Stimulated activated CD4-positive, alpha-beta T cell treated with anti-CD3 and anti-CD28 coated beads, Interleukin-12 subunit alpha, Interleukin-12 subunit beta, amount 100 ng/mL, for 48 hours (primary cell): Measurements from ENCODE around the gene KLF16.

Experiments
- DNase-seq, 3 donors: peaks; one replicate each; pipeline ENCODE4 v3.0.0-alpha.2; 2020; ENCODE audit warnings: low read depth in 2 of 3, low spot score in 1 of 3

KLF16 gene

GRCh38 chr19:1855828-1856255 lies 7.5 kb downstream of the KLF16 start:
- DNase-seq, result no peak

GRCh38 chr19:1855040-1855827 lies 8.1 kb downstream of the KLF16 start:
- peak; percentile 80 to 84 (median 81) for DNase-seq

GRCh38 chr19:1854542-1855039 lies 8.8 kb downstream of the KLF16 start:
- DNase-seq, result no peak

GRCh38 chr19:1854039-1854541 lies 9.3 kb downstream of the KLF16 start:
- DNase-seq, result no peak

- DNase-seq, result peak; percentile 77 to 92 (median 81)
Observed at GRCh38 chr19:1853295-1854038, 9.9 kb downstream of the KLF16 start.

- DNase-seq, result no peak
Observed at GRCh38 chr19:1852581-1853128, 10.7 kb downstream of the KLF16 start.

- no peak for DNase-seq
Observed at GRCh38 chr19:1851654-1852580, 11.5 kb downstream of the KLF16 start.

- no peak for DNase-seq
Observed at GRCh38 chr19:1850809-1851653, 12.3 kb downstream of the KLF16 start.

GRCh38 chr19:1849886-1850398 lies 13.4 kb downstream of the KLF16 start:
- DNase-seq, result no peak

GRCh38 chr19:1849132-1849474 lies 14.3 kb downstream of the KLF16 start:
- DNase-seq, result no peak

GRCh38 chr19:1848399-1849131 lies 14.8 kb downstream of the KLF16 start, which contains the start of gene REXO1:
Gene REXO1, minus strand, starts transcription at chr19:1848483. Its CDS starts 125 bp downstream, at chr19:1848358.
- peak; percentile 95 to 99 (median 95) for DNase-seq

GRCh38 chr19:1847684-1848398 lies 15.5 kb downstream of the KLF16 start:
- DNase-seq, result no peak

- no peak for DNase-seq
Observed at GRCh38 chr19:1847348-1847683, 16.1 kb downstream of the KLF16 start.

- no peak for DNase-seq
Observed at GRCh38 chr19:1846517-1847204, 16.7 kb downstream of the KLF16 start.

GRCh38 chr19:1845642-1846041 lies 17.7 kb downstream of the KLF16 start:
- no peak for DNase-seq

- no peak for DNase-seq
Observed at GRCh38 chr19:1845125-1845515, 18.3 kb downstream of the KLF16 start.

GRCh38 chr19:1844513-1845124 lies 18.8 kb downstream of the KLF16 start:
- no peak for DNase-seq
